Left renal pelvis (tissue), 4 donors: ENCODE measurements around the gene OSBPL9. TPM values are rescaled to one million over a fixed set of nuclear protein-coding genes. Genes with fewer than 3 reads are reported as not detected.
A peak's percentile ranks its signal among the peaks of the same experiment; 100 is the strongest.
"Not testable (repeated sequence)": the region's sequence is repeated elsewhere in the genome, so short reads cannot be mapped to it uniquely, and the experiment has no call there.

ENCODE experiments used
- DNase-seq, 4 donors: peaks; one replicate each; pipeline ENCODE4 v3.0.0-alpha.2; 2013; ENCODE audit warnings: low read depth in 4 of 4, low spot score in 3 of 4
- polyA plus RNA-seq, 4 donors: library from polyadenylated mRNA; unstranded; fragments of 120-200 nt; gene quantifications; one replicate each; pipeline ENCODE4 v1.2.1, GENCODE V29; 2013; ENCODE audit not compliant: insufficient read length in 4 of 4

Gene OSBPL9
- polyA plus RNA-seq, 4 donors = 100 to 156 (median 137) TPM

DNA sequence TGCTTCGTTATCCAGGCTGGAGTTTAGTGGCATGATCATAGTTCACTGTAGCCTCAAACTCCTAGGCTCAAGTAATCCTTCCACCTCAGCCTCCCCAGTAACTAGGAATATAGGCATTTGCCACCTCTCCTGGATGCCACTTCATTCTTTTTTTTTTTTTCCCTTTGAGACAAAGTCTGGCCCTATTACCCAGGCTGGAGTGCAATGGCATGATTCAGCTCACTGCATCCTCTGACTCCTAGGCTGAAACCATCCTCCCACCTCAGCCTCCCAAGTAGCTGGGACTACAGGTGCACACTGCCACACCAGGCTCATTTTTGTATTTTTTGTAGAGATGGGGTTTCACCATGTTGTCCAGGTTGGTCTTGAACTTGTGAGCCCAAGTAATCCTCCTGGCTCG is 19.3 kb downstream of the OSBPL9 start:
- DNase-seq = no peak

GRCh38 chr1:51636764-51637522 is 20.1 kb downstream of the OSBPL9 start:
- no peak for DNase-seq

DNA sequence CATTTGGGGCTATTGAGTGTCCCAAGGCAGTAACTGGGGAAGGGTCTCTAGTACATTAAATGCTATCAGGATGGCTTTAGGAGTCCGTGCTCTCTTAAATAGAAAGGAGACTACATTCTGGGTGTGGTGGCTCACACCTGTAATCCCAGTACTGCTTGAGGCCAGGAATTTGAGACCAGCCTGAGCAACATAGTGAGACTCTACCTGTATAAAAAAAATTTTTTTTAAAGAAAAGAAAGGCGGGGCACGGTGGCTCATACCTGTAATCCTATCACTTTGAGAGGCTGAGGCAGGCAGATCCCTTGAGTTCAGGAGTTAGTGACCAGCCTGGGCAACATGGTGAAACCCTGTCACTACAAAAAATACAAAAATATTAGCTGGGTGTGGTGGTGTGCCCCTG is 21.5 kb downstream of the OSBPL9 start:
- no peak for DNase-seq

DNA sequence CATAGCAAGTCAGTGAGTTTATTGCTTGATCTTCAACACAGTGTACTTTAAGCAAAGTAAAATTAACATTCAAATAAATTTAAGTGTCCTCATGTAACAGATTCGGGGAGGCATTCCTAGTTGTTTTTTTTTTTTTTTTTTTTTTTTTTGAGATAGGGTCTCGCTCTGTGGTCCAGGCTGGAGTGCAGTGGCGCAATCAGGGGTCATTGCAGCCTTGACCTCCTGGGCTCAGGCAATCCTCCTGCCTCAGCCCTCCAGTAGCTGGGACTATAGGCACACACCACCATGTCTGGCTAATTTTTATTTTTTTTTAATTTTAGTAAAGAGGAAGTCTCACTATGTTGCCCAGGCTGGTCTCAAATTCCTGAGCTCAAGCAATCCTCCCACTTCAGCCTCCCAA is 22.8 kb downstream of the OSBPL9 start:
- no peak for DNase-seq

DNA sequence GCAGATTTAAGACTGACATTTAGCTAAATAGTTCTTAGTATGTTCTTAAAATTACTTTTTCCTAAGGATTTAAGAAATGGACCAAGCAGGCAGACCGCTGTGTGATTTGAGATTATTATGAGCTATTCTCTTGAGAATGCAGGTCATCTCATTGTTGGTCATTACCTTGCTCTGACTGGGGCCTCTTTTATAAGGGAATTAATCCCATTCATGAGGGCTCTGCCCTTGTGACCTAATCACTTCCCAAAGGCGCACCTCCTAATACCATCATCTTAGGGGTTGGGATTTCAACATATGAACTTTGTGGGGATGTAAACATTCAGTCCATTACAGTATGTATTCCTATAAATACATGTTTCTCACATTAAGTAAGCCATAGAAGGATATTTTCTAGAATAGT is 24.2 kb downstream of the OSBPL9 start:
- no peak for DNase-seq

DNA sequence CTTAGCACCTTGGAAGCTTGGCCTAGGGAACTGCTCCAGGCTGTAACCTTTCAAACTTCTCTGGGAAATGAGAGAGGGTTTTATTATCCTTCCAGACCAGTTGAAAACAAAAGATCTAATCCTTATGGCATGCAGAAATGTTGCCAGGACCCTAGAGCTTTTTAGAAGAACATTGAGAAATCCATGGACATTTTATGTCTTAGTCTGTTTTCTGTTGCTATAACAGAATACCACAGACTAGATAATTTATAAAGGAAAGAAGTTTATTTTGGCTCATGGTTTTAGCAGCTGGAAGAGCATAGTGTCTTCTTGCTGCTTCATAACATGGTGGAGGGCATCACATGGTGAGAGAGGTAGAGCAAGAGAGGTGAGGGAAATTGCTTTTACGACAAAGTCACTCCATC is 25.8 kb downstream of the OSBPL9 start:
- peak in 2 of 4 donors; percentile 37 to 48 for DNase-seq

- no peak for DNase-seq
These were observed 26.5 kb downstream of the OSBPL9 start for GRCh38 chr1:51643362-51643761.

GRCh38 chr1:51644020-51644419 is 27.1 kb downstream of the OSBPL9 start:
- no peak for DNase-seq

DNA sequence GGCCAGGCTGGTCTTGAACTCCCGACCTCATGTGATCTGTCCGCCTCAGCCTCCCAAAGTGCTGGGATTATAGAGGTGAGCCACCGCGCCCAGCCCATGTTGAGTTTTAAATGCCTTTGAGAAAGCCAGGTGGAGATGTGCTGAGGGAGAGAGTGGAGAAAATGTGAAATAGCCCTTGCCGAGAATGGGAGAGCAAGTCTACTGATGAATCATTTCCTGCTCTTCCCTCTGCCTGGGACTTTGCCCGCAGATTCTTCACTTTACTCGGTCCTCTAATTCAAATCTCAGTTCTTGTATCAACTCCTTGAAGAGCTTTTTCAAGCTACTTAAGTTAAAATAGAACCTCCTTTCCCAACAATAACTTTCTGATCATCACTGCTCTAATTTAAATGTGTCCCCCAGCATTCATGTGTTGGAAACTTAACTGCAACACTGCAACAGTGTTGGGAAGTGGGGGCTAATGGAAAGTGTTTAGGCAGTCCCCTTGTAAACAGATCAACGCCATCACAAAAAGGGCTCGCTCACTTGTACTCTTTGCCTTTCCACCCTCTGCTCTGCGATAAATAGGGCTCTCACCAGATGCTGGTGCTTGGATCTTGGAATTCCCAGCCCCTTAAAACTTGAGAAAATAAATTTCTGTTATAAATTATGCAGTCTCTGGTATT is 27.8 kb downstream of the OSBPL9 start:
- DNase-seq = no peak

- not testable (repeated sequence) for DNase-seq
These were observed 29.7 kb downstream of the OSBPL9 start for GRCh38 chr1:51646592-51646991.

DNA sequence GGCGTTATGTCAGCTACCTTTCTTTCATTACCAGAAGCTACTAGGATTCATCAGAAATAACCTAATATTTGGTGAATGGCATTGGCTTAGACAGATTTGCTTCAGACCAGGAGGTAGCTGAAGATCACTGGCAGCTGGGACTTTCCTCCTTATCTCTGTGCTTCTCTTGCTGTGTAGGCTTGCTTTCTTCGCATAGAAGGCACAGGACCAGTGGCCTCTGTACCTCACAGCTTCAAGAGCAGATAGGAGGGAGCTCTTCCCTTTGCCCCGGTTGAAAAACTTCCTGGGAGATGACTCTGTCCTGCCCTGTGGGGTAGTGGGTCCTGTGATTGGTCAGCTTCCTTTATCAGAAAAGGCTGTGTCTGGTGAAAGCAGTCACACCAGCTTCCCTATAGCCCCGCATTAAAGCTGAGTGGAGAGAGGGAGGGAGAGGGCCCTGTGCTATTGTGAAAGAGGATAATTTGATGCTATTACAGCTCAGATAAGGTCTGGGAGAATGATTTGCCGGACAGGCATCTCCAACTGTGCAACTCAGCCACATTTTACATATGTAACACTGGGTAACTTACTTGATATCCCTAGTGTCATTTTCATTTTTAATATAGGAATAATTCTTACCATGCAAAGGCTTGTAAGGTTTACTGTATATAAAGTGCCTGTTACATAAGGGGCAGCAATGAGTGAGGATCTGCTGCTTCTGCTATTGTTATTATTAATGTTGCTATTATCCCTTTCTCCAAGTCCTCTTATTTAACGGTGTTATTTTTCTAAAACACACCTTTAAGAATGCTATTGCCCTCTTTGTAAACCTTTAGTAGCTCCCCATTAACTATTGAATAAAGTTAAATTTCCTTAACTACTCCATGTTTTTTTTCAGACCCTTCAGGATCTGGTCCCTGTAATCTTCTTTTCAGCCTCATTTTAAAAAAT is 31.6 kb downstream of the OSBPL9 start:
- no peak for DNase-seq

GRCh38 chr1:51649593-51650091 is 32.8 kb downstream of the OSBPL9 start:
- no peak for DNase-seq

DNA sequence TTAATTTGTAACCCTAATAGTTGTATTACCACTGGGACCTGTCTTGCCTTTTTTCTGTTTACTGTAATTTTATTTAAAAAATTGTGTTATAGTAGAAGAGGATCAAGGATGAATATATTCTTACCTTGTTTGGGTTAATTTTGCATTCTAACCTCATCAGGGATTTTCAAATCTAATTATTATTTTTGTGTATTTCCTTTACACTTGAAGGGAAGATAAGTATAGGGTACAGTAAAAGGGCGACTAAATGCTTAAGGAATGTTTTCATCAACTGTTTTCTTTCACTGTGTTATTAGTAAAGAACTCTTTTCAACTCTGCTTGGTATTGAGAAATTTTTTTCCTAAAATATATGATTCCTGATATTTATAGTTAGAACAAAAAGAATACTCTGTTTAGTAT is 33.3 kb downstream of the OSBPL9 start:
- DNase-seq = no peak

GRCh38 chr1:51651552-51651942 is 34.7 kb downstream of the OSBPL9 start:
- DNase-seq = no peak

- no peak for DNase-seq
These were observed 35.7 kb downstream of the OSBPL9 start for GRCh38 chr1:51652599-51652998.

DNA sequence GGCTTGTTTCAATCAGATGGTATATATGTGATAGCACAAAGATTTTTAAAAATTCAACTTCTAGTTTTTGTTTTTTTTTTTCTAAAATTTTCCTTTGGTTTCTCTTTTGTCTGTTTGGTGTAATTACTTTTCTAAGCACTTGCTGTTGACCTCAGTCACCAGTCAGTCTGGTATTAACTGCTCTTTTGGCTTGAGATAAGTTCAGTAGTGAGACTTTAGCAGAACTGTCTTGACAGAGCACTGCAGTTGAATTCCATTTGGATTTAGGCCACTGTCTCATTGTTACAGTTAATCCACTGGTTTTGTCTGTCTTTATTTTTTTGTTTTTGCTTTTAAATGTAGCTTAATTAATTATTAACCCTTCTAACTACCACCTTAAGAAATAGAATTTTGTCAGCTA is 36.2 kb downstream of the OSBPL9 start:
- DNase-seq = no peak

DNA sequence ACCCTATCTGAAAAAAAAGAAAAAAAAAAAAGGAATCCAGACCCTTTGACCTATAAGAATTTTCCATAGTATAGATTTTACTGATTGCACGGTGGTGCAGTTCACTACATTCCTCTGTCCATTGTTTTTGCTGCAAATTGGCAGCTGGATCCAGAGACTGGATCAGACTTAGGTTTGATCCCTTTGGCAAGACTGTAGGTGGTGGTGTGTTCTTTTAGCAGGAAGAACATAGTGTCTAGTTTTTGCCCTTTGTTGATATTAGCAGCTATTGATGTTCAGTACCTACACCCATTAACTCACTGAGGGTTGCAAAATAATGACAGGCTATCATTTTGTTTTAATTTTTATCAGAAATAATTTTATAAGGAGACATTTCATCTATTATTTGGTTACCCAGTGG is 37.1 kb downstream of the OSBPL9 start:
- no peak for DNase-seq

- DNase-seq = no peak
These were observed 39.5 kb downstream of the OSBPL9 start for GRCh38 chr1:51656374-51656773.

DNA sequence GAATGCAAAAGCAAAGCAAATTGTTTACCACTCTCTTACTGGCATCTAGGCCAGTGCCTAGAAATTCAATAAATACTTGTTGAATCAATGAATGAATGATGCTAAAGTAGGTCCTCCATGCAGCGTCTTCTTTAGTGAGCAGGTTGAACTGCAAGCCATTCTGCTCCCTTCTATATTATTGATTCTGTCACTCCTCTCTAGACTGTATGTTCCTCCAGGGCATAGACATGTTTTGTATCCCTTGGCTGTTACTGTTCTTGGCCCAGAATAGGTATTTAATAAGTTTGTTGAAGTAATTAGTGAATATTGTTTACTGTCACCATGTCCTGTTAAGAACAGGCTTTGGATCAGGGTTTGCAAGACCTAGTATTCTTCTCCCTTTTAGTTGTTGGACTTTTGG is 43.7 kb downstream of the OSBPL9 start:
- DNase-seq = no peak

GRCh38 chr1:51661081-51661518 is 44.2 kb downstream of the OSBPL9 start:
- peak in 1 of 4 donors; percentile 12 for DNase-seq

DNA sequence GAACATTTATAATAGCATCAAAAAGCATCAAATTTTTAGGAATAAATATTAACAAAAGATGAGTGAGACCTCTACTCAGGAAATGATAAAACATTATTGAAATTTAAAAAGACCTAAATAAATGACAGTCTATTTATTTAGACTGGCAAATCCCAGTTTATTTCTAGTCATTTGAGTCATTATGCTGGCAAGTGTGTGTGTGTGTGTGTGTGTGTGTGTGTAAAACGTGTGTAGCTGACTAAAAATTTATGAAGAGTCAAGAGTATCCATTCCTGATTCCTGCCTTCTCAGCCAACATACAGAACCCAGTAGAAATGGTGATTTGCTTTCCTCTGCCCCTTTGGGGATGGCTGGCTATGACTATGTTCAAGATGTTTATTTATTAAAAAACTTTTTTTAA is 46.2 kb downstream of the OSBPL9 start:
- DNase-seq = no peak
